PFSK-1 (cell line): ENCODE data around the gene RAB27B.

Source experiments
- FOXP2 ChIP-seq: optimal IDR thresholded peaks from 2 replicates; pipeline ENCODE3; 2011; ENCODE audit warnings: borderline replicate concordance, control low read depth, inconsistent platforms; ENCODE audit not compliant: insufficient read depth; ENCODE audit errors: extremely low read length, extremely low read depth
- POLR2AphosphoS5 ChIP-seq: IDR thresholded peaks from 2 replicates; pipeline ENCODE4 v1.6.1; 2012; ENCODE audit warnings: low read depth, mild to moderate bottlenecking, control low read depth, low read length, moderate library complexity
- REST ChIP-seq, 2 experiments: IDR thresholded peaks; 2 replicates each; pipeline versions ENCODE4 v1.6.1 to v1.8.0; 2011 to 2012; ENCODE audit warnings: low read depth in 2 of 2, low read length in 2 of 2, control low read depth in 1 of 2, inconsistent platforms in 1 of 2, mild to moderate bottlenecking in 1 of 2, moderate library complexity in 1 of 2; ENCODE audit not compliant: insufficient read depth in 1 of 2
- SIN3A ChIP-seq: IDR thresholded peaks from 2 replicates; pipeline ENCODE4 v1.6.1; 2012; ENCODE audit warnings: mild to moderate bottlenecking, low read length, moderate library complexity, borderline replicate concordance; ENCODE audit not compliant: insufficient read depth
- TAF1 ChIP-seq: IDR thresholded peaks from 2 replicates; pipeline ENCODE4 v1.6.1; 2012; ENCODE audit warnings: low read length, control low read depth, borderline replicate concordance; ENCODE audit not compliant: insufficient read depth

Gene RAB27B

GRCh38 chr18:54871231-54871630 lies 43.0 kb downstream of the RAB27B start:
- no peak for TF ChIP-seq TAF1
- no peak for TF ChIP-seq SIN3A
- no peak for TF ChIP-seq FOXP2
- no peak for TF ChIP-seq REST (IDR thresholded peaks at IDR 0.05; ENCODE audit: insufficient read depth in 1 of 2, low read depth in 2 of 2, low read length in 2 of 2)
- no peak for TF ChIP-seq POLR2AphosphoS5

- TF ChIP-seq FOXP2 (no peak), POLR2AphosphoS5 (no peak), REST (IDR thresholded peaks at IDR 0.05; ENCODE audit: insufficient read depth in 1 of 2, low read depth in 2 of 2, low read length in 2 of 2) (no peak), SIN3A (no peak), TAF1 (no peak)
Observed at GRCh38 chr18:54872681-54873080, 44.4 kb downstream of the RAB27B start.

GRCh38 chr18:54873884-54874255 lies 45.6 kb downstream of the RAB27B start:
- TF ChIP-seq SIN3A: no peak
- no peak for TF ChIP-seq REST (IDR thresholded peaks at IDR 0.05; ENCODE audit: insufficient read depth in 1 of 2, low read depth in 2 of 2, low read length in 2 of 2)
- no peak for TF ChIP-seq TAF1
- no peak for TF ChIP-seq FOXP2
- TF ChIP-seq POLR2AphosphoS5: no peak

- TF ChIP-seq POLR2AphosphoS5 (no peak), REST (IDR thresholded peaks at IDR 0.05; ENCODE audit: insufficient read depth in 1 of 2, low read depth in 2 of 2, low read length in 2 of 2) (no peak), FOXP2 (no peak), SIN3A (no peak), TAF1 (no peak)
Observed at GRCh38 chr18:54875063-54875462, 46.8 kb downstream of the RAB27B start.

GRCh38 chr18:54877076-54877475 lies 48.8 kb downstream of the RAB27B start:
- no peak for TF ChIP-seq REST (IDR thresholded peaks at IDR 0.05; ENCODE audit: insufficient read depth in 1 of 2, low read depth in 2 of 2, low read length in 2 of 2)
- no peak for TF ChIP-seq FOXP2
- TF ChIP-seq SIN3A: no peak
- TF ChIP-seq POLR2AphosphoS5: no peak
